ENCODE data around the gene CCDC57.

DNA sequence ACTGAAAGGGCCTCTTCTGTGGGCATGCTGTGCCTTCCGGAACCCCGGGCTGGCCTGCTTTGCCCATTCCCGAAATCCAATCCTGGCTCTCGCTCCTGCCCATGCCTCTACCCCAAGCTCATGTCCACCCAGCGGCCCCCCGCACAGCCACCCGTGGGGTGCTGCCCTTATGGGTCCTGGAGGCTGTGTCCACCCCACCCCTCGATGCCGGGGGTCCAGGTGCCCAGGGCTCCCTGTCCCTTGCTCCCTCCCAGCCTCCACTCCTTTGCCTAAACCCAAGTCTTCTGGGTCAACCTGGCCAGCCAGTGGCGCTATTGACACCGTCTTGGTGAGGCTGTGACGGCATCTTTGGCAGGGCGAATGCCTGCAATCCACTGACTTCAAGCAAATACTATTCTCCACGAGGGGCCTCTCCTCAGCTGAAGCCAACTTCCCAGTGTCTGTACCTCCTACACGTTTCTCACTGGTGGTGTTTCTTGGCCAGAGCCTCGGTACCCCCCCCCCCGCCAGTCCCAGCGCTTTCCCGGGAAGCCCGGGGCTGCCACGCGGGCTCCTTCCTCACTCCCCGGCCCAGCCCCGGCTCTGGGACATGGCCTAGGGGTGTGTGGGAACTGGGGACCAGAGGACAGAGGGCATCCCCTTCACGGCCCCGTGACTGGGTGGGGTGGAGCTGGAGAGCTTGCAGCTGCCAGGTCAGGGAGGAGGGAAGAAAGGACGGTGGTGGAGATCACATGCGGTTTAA, 134.9 kb downstream of the CCDC57 start:
- TF ChIP-seq, protein P1, sequence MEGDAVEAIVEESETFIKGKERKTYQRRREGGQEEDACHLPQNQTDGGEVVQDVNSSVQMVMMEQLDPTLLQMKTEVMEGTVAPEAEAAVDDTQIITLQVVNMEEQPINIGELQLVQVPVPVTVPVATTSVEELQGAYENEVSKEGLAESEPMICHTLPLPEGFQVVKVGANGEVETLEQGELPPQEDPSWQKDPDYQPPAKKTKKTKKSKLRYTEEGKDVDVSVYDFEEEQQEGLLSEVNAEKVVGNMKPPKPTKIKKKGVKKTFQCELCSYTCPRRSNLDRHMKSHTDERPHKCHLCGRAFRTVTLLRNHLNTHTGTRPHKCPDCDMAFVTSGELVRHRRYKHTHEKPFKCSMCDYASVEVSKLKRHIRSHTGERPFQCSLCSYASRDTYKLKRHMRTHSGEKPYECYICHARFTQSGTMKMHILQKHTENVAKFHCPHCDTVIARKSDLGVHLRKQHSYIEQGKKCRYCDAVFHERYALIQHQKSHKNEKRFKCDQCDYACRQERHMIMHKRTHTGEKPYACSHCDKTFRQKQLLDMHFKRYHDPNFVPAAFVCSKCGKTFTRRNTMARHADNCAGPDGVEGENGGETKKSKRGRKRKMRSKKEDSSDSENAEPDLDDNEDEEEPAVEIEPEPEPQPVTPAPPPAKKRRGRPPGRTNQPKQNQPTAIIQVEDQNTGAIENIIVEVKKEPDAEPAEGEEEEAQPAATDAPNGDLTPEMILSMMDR (IDR thresholded peaks at IDR 0.05), result no peak
- TF ChIP-seq EP300 (IDR thresholded peaks at IDR 0.05), result no peak

Measured in esophagus muscularis mucosa (tissue), 3 donors.